RPMI7951 (cell line): ENCODE results near the gene ZFYVE1. TPM values are rescaled to one million over a fixed set of nuclear protein-coding genes. Genes with fewer than 3 reads are reported as not detected.

ENCODE experiments used
- DNase-seq: peaks from one replicate; pipeline ENCODE4 v3.0.0-alpha.2; 2012; ENCODE audit warnings: low read depth
- total RNA-seq: library from RNA; depleted of rRNA; stranded (reverse); fragments of >200 nt; shearing (Covaris generic); gene quantifications from 2 replicates; pipeline ENCODE4 v1.2.3, GENCODE V29; 2014; rRNA removed

ZFYVE1 gene
- total RNA-seq, 1 experiment from 2014 or later = 8.1 TPM

DNA sequence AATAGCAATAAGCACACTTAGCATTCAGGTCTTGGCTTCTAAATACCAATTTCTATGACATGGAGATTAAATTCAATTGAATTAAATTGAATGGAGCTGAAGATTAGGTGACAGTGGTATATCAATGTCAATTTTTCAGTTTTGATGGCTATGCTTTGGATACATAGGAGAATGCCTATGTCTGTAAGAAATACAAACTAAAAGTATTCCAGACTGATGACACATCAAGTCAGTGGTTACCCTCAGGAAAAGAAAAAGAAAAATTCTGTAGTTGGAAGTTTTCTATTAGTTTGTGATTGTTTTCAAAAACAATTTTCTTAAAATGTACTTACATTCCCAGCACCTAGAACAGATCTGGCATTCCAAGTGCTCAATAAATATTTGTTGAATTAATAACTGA is 105.5 kb downstream of the ZFYVE1 start:
- no peak for DNase-seq

GRCh38 chr14:72920008-72920407 is 106.9 kb downstream of the ZFYVE1 start:
- no peak for DNase-seq

Other genes with a start within 250 kb of the ZFYVE1 start
- 4.2 and 6.5 TPM in 2 replicates for gene DPF3, start 133.0 kb downstream of the ZFYVE1 start, total RNA-seq
- 12.7 and 22.6 TPM in 2 replicates for gene DCAF4, start 100.6 kb downstream of the ZFYVE1 start, total RNA-seq
- gene RBM25, start 31.4 kb upstream of the ZFYVE1 start, total RNA-seq = 13.6 and 22.9 TPM in 2 replicates
- gene PSEN1, start 109.4 kb upstream of the ZFYVE1 start, total RNA-seq = 24.2 and 25.9 TPM in 2 replicates
- gene PAPLN, start 210.4 kb upstream of the ZFYVE1 start, total RNA-seq = 1.6 and 2.8 TPM in 2 replicates